A549 (cell line): ENCODE results near the gene MAGI2. TPM values are rescaled to one million over a fixed set of nuclear protein-coding genes. Genes with fewer than 3 reads are reported as not detected.

Source experiments
- ATAC-seq, 2 experiments: fragments of 200-7000 bp in 1 of 2; fragments of >200 bp in 1 of 2; cut with Nextera tagmentation in 1 of 2; cut with Tn5 transposase in 1 of 2; 3 replicates each; pipeline versions ENCODE4 v1.8.0 to v1.9.1; 2018 to 2020; ENCODE audit warnings: mild to moderate bottlenecking in 1 of 2, moderate library complexity in 1 of 2
- CTCF ChIA-PET: fragments of 300-600 bp; sonication (Branson Sonifier 250); formaldehyde crosslinking; extraction: SDS; loops from one replicate; lab custom pipeline; 2021; ENCODE audit warnings: antibody characterized with exemption, inconsistent platforms; lab: Yijun Ruan, JAX
- POLR2A ChIA-PET: fragments of 350-600 bp; formaldehyde crosslinking; extraction: SDS; loops from one replicate; lab custom pipeline; 2021; ENCODE audit warnings: antibody characterized with exemption, inconsistent platforms; lab: Yijun Ruan, JAX
- DNase-seq, 2 experiments: peaks; one replicate each; pipeline versions ENCODE4 v3.0.0 to v3.0.0-alpha.2; 2011 to 2016; ENCODE audit warnings: low read depth in 1 of 2, low spot score in 1 of 2
- FAIRE-seq: peaks from 2 replicates; lab custom pipeline; 2011; peaks lifted over from hg19 to GRCh38; lab: Jason Lieb, UNC
- H3K27ac ChIP-seq, 2 experiments: fragments of >200 bp; sonication (Bioruptor Twin); formaldehyde crosslinking; 3 replicates each; pipeline ENCODE4 v1.5.1; 2016 to 2017
- H3K4me1 ChIP-seq: fragments of >200 bp; sonication (Bioruptor Twin); formaldehyde crosslinking; 3 replicates; pipeline ENCODE4 v1.6.1; 2016
- H3K4me2 ChIP-seq: fragments of >200 bp; sonication (Bioruptor Twin); formaldehyde crosslinking; 3 replicates; pipeline ENCODE4 v1.6.1; 2016
- H3K4me3 ChIP-seq: fragments of >200 bp; sonication (Bioruptor Twin); formaldehyde crosslinking; 3 replicates; pipeline ENCODE4 v1.5.1; 2016
- H3K9me3 ChIP-seq: fragments of >200 bp; sonication (Bioruptor Twin); formaldehyde crosslinking; 3 replicates; pipeline ENCODE4 v1.6.1; 2016
- EHMT2 ChIP-seq: fragments of 200-600 bp; sonication (generic); IDR thresholded peaks from 2 replicates; pipeline ENCODE4 v1.6.1; 2016; ENCODE audit warnings: antibody characterized with exemption, low read depth, mild to moderate bottlenecking, moderate library complexity
- GATA3 ChIP-seq: IDR thresholded peaks from 2 replicates; pipeline ENCODE4 v1.6.1; 2012; ENCODE audit warnings: borderline replicate concordance
- HDAC2 ChIP-seq: fragments of 200-600 bp; sonication (generic); IDR thresholded peaks from 2 replicates; pipeline ENCODE4 v1.6.1; 2016
- HOXB13 ChIP-seq: fragments of 250-450 bp; sonication (Bioruptor Pico); IDR thresholded peaks from 2 replicates; pipeline ENCODE4 v1.5.0; 2020; ENCODE audit warnings: low read depth, mild to moderate bottlenecking, moderate library complexity
- JUNB ChIP-seq: fragments of >200 bp; sonication (Bioruptor Twin); formaldehyde crosslinking; IDR thresholded peaks from 2 replicates; pipeline ENCODE4 v1.6.1; 2016
- KDM1A ChIP-seq: fragments of 200-600 bp; sonication (generic); IDR thresholded peaks from 2 replicates; pipeline ENCODE4 v1.6.1; 2016; ENCODE audit warnings: low read depth, mild to moderate bottlenecking
- KDM5A ChIP-seq: fragments of 200-600 bp; sonication (generic); IDR thresholded peaks from 2 replicates; pipeline ENCODE4 v1.6.1; 2016; ENCODE audit warnings: antibody characterized with exemption, mild to moderate bottlenecking
- MYC ChIP-seq: IDR thresholded peaks from 2 replicates; pipeline ENCODE4 v1.6.1; 2012; ENCODE audit warnings: mild to moderate bottlenecking, inconsistent platforms, low read length, improper control_type of control experiment, borderline replicate concordance
- NFE2L2 ChIP-seq: fragments of 150-350 bp; conservative IDR thresholded peaks from 2 replicates; pipeline ENCODE4 v1.6.1; 2014; ENCODE audit warnings: low read length
- NPAS2 ChIP-seq: fragments of 250-450 bp; sonication (Bioruptor Pico); IDR thresholded peaks from 2 replicates; pipeline ENCODE4 v1.8.0; 2022; ENCODE audit warnings: mild to moderate bottlenecking, moderate library complexity, borderline replicate concordance
- PHF8 ChIP-seq: fragments of 200-600 bp; sonication (generic); IDR thresholded peaks from 2 replicates; pipeline ENCODE4 v1.6.1; 2016; ENCODE audit warnings: low read depth, mild to moderate bottlenecking, antibody characterized with exemption, moderate library complexity, borderline replicate concordance
- POLR2A ChIP-seq: IDR thresholded peaks from 2 replicates; pipeline ENCODE4 v1.6.1; 2012; ENCODE audit warnings: mild to moderate bottlenecking, low read length
- RCOR1 ChIP-seq: fragments of 150-350 bp; IDR thresholded peaks from 2 replicates; pipeline ENCODE4 v1.6.1; 2014; ENCODE audit warnings: antibody characterized with exemption, low read length, low read depth
- RFX5 ChIP-seq: fragments of 450-650 bp; IDR thresholded peaks from 2 replicates; pipeline ENCODE4 v1.7.1; 2014; ENCODE audit warnings: antibody characterized with exemption, mild to moderate bottlenecking, moderate library complexity
- SREBF2 ChIP-seq: fragments of 450-650 bp; IDR thresholded peaks from 2 replicates; pipeline ENCODE4 v1.6.1; 2014; ENCODE audit warnings: mild to moderate bottlenecking, moderate library complexity
- TP53 ChIP-seq: fragments of 250-450 bp; sonication (Bioruptor Pico); IDR thresholded peaks from 2 replicates; pipeline ENCODE4 v1.5.0; 2021; ENCODE audit warnings: mild to moderate bottlenecking, moderate library complexity
- ZC3H11A ChIP-seq: fragments of 450-650 bp; IDR thresholded peaks from 2 replicates; pipeline ENCODE4 v1.6.1; 2014; ENCODE audit warnings: antibody characterized with exemption, mild to moderate bottlenecking
- ZFP36 ChIP-seq: fragments of 450-650 bp; IDR thresholded peaks from 2 replicates; pipeline ENCODE4 v1.6.1; 2014; ENCODE audit warnings: borderline replicate concordance; ENCODE audit not compliant: partially characterized antibody
- WGBS: methylation state at CpG from one replicate; pipeline ENCODE4 v1.1.6; 2017; ENCODE audit errors: missing lambda C conversion rate; 5-methylcytosine and 5-hydroxymethylcytosine counted together
- polyA plus RNA-seq, 4 experiments: library from polyadenylated mRNA; depleted of rRNA in 3 of 4; stranded (reverse); fragments of >200 nt; fragmentation: RNase III in 1 of 4; extraction: RNeasy Plus Mini Kit Qiagen cat#74134 plus additional on column Dnase treatment in 1 of 4; gene quantifications; 2 replicates in 3 of 4; 3 replicates in 1 of 4; pipeline ENCODE4 v1.2.3, GENCODE V29; 2011 to 2017
- TF ChIP-seq, protein P1 (sequence below): IDR thresholded peaks from 2 replicates; pipeline ENCODE4 v1.6.1; 2012
- TF ChIP-seq, protein P2 (sequence below): fragments of >200 bp; sonication (Bioruptor Twin); formaldehyde crosslinking; IDR thresholded peaks from 3 replicates; pipeline ENCODE4 v1.6.1; 2016
- TF ChIP-seq, protein P3 (sequence below): fragments of 150-350 bp; IDR thresholded peaks from 2 replicates; pipeline ENCODE4 v1.6.1; 2014; ENCODE audit warnings: low read depth, mild to moderate bottlenecking, low read length
- TF ChIP-seq, protein P4 (sequence below): fragments of >200 bp; sonication (Bioruptor Twin); formaldehyde crosslinking; IDR thresholded peaks from 3 replicates; pipeline ENCODE4 v1.5.1; 2016
- TF ChIP-seq, protein P5 (sequence below): IDR thresholded peaks from 2 replicates; pipeline ENCODE4 v1.6.1; 2012

Gene MAGI2
- polyA plus RNA-seq, 2 of the 4 experiments (the other 2 are of a cell fraction) = 0.48 to 0.81 TPM

DNA sequence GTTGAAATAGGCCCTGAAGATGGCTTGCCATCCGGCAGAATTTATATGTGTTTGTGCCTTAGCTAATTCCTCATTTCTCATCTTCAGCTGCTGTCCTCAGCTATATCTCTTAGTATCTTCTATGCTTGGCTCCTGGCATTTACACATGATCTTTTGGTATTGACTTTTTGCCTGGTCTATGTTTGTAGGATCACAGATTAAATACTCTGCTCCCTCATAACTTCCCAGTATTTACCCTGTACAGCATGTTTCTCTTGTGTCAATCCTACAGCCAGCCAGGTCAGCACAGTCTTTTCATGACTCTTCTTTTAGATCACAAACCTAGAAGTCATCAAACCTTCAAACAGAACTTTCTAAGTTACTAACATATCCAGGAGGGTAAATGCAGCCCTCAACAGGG, 743.8 kb downstream of the MAGI2 start:
- H3K9me3 ChIP-seq = no peaks in the 10 kb centered on the region
- POLR2A ChIA-PET = no interaction called here
- no peak overlapping the region for H3K4me3 ChIP-seq
- no peak for FAIRE-seq
- ATAC-seq = no peak
- TF ChIP-seq TP53 (CRISPR knock-in tag) (no peak), KDM5A (no peak), KDM1A (no peak), NFE2L2 (no peak), RFX5 (no peak), HOXB13 (no peak), EHMT2 (no peak), RCOR1 (no peak), PHF8 (no peak), ZC3H11A (no peak), ZFP36 (no peak), JUNB (no peak), NPAS2 (CRISPR knock-in tag) (no peak)
- TF ChIP-seq, protein P1, sequence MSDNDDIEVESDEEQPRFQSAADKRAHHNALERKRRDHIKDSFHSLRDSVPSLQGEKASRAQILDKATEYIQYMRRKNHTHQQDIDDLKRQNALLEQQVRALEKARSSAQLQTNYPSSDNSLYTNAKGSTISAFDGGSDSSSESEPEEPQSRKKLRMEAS = no peak
- TF ChIP-seq, protein P2, sequence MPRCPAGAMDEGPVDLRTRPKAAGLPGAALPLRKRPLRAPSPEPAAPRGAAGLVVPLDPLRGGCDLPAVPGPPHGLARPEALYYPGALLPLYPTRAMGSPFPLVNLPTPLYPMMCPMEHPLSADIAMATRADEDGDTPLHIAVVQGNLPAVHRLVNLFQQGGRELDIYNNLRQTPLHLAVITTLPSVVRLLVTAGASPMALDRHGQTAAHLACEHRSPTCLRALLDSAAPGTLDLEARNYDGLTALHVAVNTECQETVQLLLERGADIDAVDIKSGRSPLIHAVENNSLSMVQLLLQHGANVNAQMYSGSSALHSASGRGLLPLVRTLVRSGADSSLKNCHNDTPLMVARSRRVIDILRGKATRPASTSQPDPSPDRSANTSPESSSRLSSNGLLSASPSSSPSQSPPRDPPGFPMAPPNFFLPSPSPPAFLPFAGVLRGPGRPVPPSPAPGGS = no peak
- TF ChIP-seq, protein P3, sequence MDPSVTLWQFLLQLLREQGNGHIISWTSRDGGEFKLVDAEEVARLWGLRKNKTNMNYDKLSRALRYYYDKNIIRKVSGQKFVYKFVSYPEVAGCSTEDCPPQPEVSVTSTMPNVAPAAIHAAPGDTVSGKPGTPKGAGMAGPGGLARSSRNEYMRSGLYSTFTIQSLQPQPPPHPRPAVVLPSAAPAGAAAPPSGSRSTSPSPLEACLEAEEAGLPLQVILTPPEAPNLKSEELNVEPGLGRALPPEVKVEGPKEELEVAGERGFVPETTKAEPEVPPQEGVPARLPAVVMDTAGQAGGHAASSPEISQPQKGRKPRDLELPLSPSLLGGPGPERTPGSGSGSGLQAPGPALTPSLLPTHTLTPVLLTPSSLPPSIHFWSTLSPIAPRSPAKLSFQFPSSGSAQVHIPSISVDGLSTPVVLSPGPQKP = no peak
- 93% methylated on average over 1 of the region's 1 CpG for WGBS
- H3K4me1 ChIP-seq = no peaks in the 10 kb centered on the region
- no peak overlapping the region for H3K4me2 ChIP-seq
- DNase-seq = no peak
- CTCF ChIA-PET = interaction anchor here (0.5 kb wide), 1 partner anchor 1642 kb away, joined by 5 read pairs; no protein-coding TSS in a partner anchor
- no peak overlapping the region for H3K27ac ChIP-seq

DNA sequence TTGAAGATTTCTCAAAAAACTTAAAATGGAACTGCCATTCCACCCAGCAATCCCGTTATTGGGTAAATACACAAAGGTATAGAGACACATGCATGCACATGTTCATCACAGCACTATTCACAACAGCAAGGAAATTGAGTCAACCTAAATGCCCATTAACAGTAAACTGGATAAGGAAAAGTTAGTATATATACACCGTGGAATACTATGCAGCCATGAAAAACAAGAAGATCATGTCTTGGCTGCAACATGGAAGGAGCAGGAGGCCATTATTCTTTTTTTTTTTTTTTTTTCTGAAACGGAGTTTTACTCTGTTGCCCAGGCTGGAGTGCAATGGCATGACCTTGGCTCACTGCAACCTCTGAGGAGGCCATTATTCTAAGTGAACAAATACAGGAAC, 749.0 kb downstream of the MAGI2 start:
- POLR2A ChIA-PET = no interaction called here
- CTCF ChIA-PET = no interaction called here
- FAIRE-seq (no peak), DNase-seq (no peak), ATAC-seq (no peak)
- TF ChIP-seq, protein P4, sequence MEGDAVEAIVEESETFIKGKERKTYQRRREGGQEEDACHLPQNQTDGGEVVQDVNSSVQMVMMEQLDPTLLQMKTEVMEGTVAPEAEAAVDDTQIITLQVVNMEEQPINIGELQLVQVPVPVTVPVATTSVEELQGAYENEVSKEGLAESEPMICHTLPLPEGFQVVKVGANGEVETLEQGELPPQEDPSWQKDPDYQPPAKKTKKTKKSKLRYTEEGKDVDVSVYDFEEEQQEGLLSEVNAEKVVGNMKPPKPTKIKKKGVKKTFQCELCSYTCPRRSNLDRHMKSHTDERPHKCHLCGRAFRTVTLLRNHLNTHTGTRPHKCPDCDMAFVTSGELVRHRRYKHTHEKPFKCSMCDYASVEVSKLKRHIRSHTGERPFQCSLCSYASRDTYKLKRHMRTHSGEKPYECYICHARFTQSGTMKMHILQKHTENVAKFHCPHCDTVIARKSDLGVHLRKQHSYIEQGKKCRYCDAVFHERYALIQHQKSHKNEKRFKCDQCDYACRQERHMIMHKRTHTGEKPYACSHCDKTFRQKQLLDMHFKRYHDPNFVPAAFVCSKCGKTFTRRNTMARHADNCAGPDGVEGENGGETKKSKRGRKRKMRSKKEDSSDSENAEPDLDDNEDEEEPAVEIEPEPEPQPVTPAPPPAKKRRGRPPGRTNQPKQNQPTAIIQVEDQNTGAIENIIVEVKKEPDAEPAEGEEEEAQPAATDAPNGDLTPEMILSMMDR = no peak
- no peak for TF ChIP-seq JUNB
- no peak for TF ChIP-seq SREBF2
- TF ChIP-seq POLR2A = no peak
- no peak for TF ChIP-seq HDAC2
- no peak for TF ChIP-seq RFX5
- no peak for TF ChIP-seq GATA3
- no peak for TF ChIP-seq TP53 (CRISPR knock-in tag)
- TF ChIP-seq HOXB13 = no peak
- no peak for TF ChIP-seq MYC
- TF ChIP-seq, protein P5, sequence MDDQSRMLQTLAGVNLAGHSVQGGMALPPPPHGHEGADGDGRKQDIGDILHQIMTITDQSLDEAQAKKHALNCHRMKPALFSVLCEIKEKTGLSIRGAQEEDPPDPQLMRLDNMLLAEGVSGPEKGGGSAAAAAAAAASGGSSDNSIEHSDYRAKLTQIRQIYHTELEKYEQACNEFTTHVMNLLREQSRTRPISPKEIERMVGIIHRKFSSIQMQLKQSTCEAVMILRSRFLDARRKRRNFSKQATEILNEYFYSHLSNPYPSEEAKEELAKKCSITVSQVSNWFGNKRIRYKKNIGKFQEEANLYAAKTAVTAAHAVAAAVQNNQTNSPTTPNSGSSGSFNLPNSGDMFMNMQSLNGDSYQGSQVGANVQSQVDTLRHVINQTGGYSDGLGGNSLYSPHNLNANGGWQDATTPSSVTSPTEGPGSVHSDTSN = no peak
- Histone ChIP-seq H3K4me3 (no peak overlapping the region), H3K9me3 (no peaks in the 10 kb centered on the region), H3K4me1 (no peaks in the 10 kb centered on the region), H3K4me2 (no peak overlapping the region), H3K27ac (no peak overlapping the region)
- 19% methylated on average over 3 of the region's 3 CpGs for WGBS
